ENCODE results near the gene PFN3.
"Not testable (repeated sequence)": the region's sequence is repeated elsewhere in the genome, so short reads cannot be mapped to it uniquely, and the experiment has no call there.

Gene PFN3

GRCh38 chr5:177372034-177372896, 28.2 kb downstream of the PFN3 start:
- no peak for DNase-seq (ENCODE audit: low read depth)

GRCh38 chr5:177371120-177372033, 29.1 kb downstream of the PFN3 start:
- no peak for DNase-seq (ENCODE audit: low read depth)

GRCh38 chr5:177370488-177371119, 29.9 kb downstream of the PFN3 start:
- no peak for DNase-seq (ENCODE audit: low read depth)

- no peak for DNase-seq (ENCODE audit: low read depth)
Measured at GRCh38 chr5:177369645-177370440, 30.6 kb downstream of the PFN3 start.

GRCh38 chr5:177368869-177369644, 31.4 kb downstream of the PFN3 start:
- DNase-seq (ENCODE audit: low read depth) = no peak

GRCh38 chr5:177367981-177368868, 32.2 kb downstream of the PFN3 start:
- no peak for DNase-seq (ENCODE audit: low read depth)

- DNase-seq (ENCODE audit: low read depth) = no peak
Measured at GRCh38 chr5:177367323-177367848, 33.1 kb downstream of the PFN3 start.

- DNase-seq (ENCODE audit: low read depth) = no peak
Measured at GRCh38 chr5:177366528-177367322, 33.7 kb downstream of the PFN3 start.

- no peak for DNase-seq (ENCODE audit: low read depth)
Measured at GRCh38 chr5:177365845-177366527, 34.5 kb downstream of the PFN3 start.

GRCh38 chr5:177364159-177364962, 36.1 kb downstream of the PFN3 start:
- DNase-seq (ENCODE audit: low read depth) = no peak

- no peak for DNase-seq (ENCODE audit: low read depth)
Measured at GRCh38 chr5:177363565-177363964, 36.9 kb downstream of the PFN3 start.

- no peak for DNase-seq (ENCODE audit: low read depth)
Measured at GRCh38 chr5:177362610-177363507, 37.6 kb downstream of the PFN3 start.

- no peak for DNase-seq (ENCODE audit: low read depth)
Measured at GRCh38 chr5:177362292-177362609, 38.2 kb downstream of the PFN3 start.

- no peak for DNase-seq (ENCODE audit: low read depth)
Measured at GRCh38 chr5:177361418-177362291, 38.8 kb downstream of the PFN3 start.

GRCh38 chr5:177360740-177361139, 39.7 kb downstream of the PFN3 start:
- not testable (repeated sequence) for DNase-seq (ENCODE audit: low read depth)

Measured in GM04504 (cell line).